Endothelial cell of umbilical vein (primary cell): Measurements from ENCODE around the gene MYBBP1A. TPM values are rescaled to one million over a fixed set of nuclear protein-coding genes. Genes with fewer than 3 reads are reported as not detected.

Source experiments
- BruUV-seq: library from RNA; stranded (reverse); fragments of 400-500 nt; replicated peaks from 2 replicates; lab custom pipeline; 2021; lab: Mats Ljungman, UMichigan
- CTCF ChIA-PET: fragments of 300-600, 350-600 bp; sonication (Branson Sonifier 250); formaldehyde crosslinking; loops from one replicate; lab custom pipeline; 2021; ENCODE audit warnings: antibody characterized with exemption, inconsistent platforms; lab: Charles Lee
- POLR2A ChIA-PET: fragments of 300-600, 350-600 bp; sonication (Branson Sonifier 250); formaldehyde crosslinking; loops from one replicate; lab custom pipeline; 2021; ENCODE audit warnings: antibody characterized with exemption, inconsistent platforms; lab: Charles Lee
- DNase-seq: peaks from one replicate; pipeline ENCODE4 v3.0.0-alpha.2; 2011; ENCODE audit warnings: low read depth, low spot score
- FAIRE-seq: peaks from 2 replicates; lab custom pipeline; 2011; peaks lifted over from hg19 to GRCh38; lab: Jason Lieb, UNC
- H2AFZ ChIP-seq: 2 replicates; pipeline ENCODE4 v1.6.0; 2012; ENCODE audit warnings: low read depth, low read length, control low read depth, inconsistent platforms
- H3K27ac ChIP-seq: 2 replicates; pipeline ENCODE4 v1.5.1; 2011; ENCODE audit warnings: low read depth, mild to moderate bottlenecking, control low read depth, low read length, moderate library complexity; ENCODE audit not compliant: insufficient read depth
- H3K27me3 ChIP-seq, 2 experiments: 2 replicates each; pipeline versions ENCODE4 v1.6.0 to v1.6.1; 2011; ENCODE audit warnings: low read length in 2 of 2, mixed read lengths in 1 of 2; ENCODE audit not compliant: control insufficient read depth in 2 of 2, insufficient read depth in 2 of 2
- H3K36me3 ChIP-seq, 2 experiments: 2 replicates in 1 of 2; 3 replicates in 1 of 2; pipeline ENCODE4 v1.5.1; 2011; ENCODE audit warnings: low read length in 2 of 2, mild to moderate bottlenecking in 1 of 2, moderate library complexity in 1 of 2; ENCODE audit not compliant: control insufficient read depth in 2 of 2, insufficient read depth in 2 of 2; ENCODE audit errors: extremely low read depth in 1 of 2
- H3K4me1 ChIP-seq: 3 replicates; pipeline ENCODE4 v1.5.1; 2011; ENCODE audit warnings: mild to moderate bottlenecking, low read length; ENCODE audit not compliant: control insufficient read depth, insufficient read depth; ENCODE audit errors: extremely low read depth
- H3K4me2 ChIP-seq: 2 replicates; pipeline ENCODE4 v1.6.1; 2011; ENCODE audit warnings: low read length, control low read depth, mixed read lengths; ENCODE audit not compliant: insufficient read depth
- H3K4me3 ChIP-seq, 3 experiments: fragments of 200-600 bp in 1 of 3; sonication (generic), shearing (Covaris generic) in 1 of 3; replicated peaks in 1 of 3; 2 replicates each; pipeline ENCODE4 v1.5.1; 2011 to 2016; ENCODE audit warnings: control low read depth in 3 of 3, low read length in 3 of 3, mild to moderate bottlenecking in 2 of 3, inconsistent platforms in 1 of 3, low read depth in 1 of 3, moderate library complexity in 1 of 3; ENCODE audit not compliant: insufficient read depth in 1 of 3
- H3K79me2 ChIP-seq: 2 replicates; pipeline ENCODE4 v1.6.0; 2012; ENCODE audit warnings: low read length, inconsistent platforms; ENCODE audit not compliant: control insufficient read depth, insufficient read depth
- H3K9ac ChIP-seq: replicated peaks from 2 replicates; pipeline ENCODE3; 2011; ENCODE audit warnings: low read length, control low read depth; ENCODE audit not compliant: insufficient read depth; ENCODE audit errors: extremely low read depth
- H3K9me1 ChIP-seq: replicated peaks from 3 replicates; pipeline ENCODE4 v1.6.0; 2011; ENCODE audit warnings: mild to moderate bottlenecking, low read length; ENCODE audit not compliant: control insufficient read depth, insufficient read depth; ENCODE audit errors: extremely low read depth
- H3K9me3 ChIP-seq: replicated peaks from 2 replicates; pipeline ENCODE4 v1.5.1; 2012; ENCODE audit warnings: low read length, inconsistent platforms; ENCODE audit not compliant: control insufficient read depth, insufficient read depth
- H4K20me1 ChIP-seq: replicated peaks from 2 replicates; pipeline ENCODE3; 2011; ENCODE audit warnings: mild to moderate bottlenecking, low read length; ENCODE audit not compliant: control insufficient read depth, insufficient read depth; ENCODE audit errors: extremely low read depth
- EZH2 ChIP-seq: IDR thresholded peaks from 2 replicates; pipeline ENCODE4 v1.6.1; 2012; ENCODE audit warnings: borderline replicate concordance, low read depth, mild to moderate bottlenecking, moderate library complexity, low read length, inconsistent platforms; ENCODE audit not compliant: severe bottlenecking
- GATA2 ChIP-seq: IDR thresholded peaks from 2 replicates; pipeline ENCODE4 v1.7.0; 2011; ENCODE audit warnings: low read depth, mild to moderate bottlenecking, moderate library complexity, mixed read lengths, low read length; ENCODE audit not compliant: insufficient read length, insufficient read depth
- JUN ChIP-seq: IDR thresholded peaks from 2 replicates; pipeline ENCODE4 v1.6.1; 2011; ENCODE audit warnings: borderline replicate concordance, low read depth; ENCODE audit not compliant: insufficient read length, insufficient read depth
- POLR2A ChIP-seq: IDR thresholded peaks from 2 replicates; pipeline ENCODE4 v1.6.1; 2012; ENCODE audit warnings: low read depth, mild to moderate bottlenecking, control low read depth, low read length
- POLR2AphosphoS5 ChIP-seq: IDR thresholded peaks from 2 replicates; pipeline ENCODE4 v1.6.1; 2012; ENCODE audit warnings: low read depth, mild to moderate bottlenecking, control low read depth, low read length, moderate library complexity; ENCODE audit not compliant: insufficient read depth
- dilution Hi-C: fragments of 300-500 bp; cut with MboI; formaldehyde crosslinking; loops from one replicate; pipeline ENCODE4 v1.15.0; 2019; ENCODE audit warnings: low sequenced_read_pairs; ENCODE audit not compliant: extremely low pct_ligation_motif_present
- intact Hi-C: fragments of 100-400 bp; cut with micrococcal nuclease; formaldehyde crosslinking; loops from one replicate; pipeline ENCODE4 v1.10.0; 2022
- polyA plus RNA-seq, 4 experiments: library from polyadenylated mRNA; depleted of rRNA in 3 of 4; stranded (reverse) in 3 of 4; unstranded in 1 of 4; fragments of >200 nt; gene quantifications; 2 replicates each; pipeline versions ENCODE4 v1.2.1 to v1.2.3, GENCODE V29; 2011 to 2012; ENCODE audit warnings: missing spikeins in 1 of 4
- total RNA-seq: library from RNA; stranded (reverse); gene quantifications from 2 replicates; pipeline ENCODE4 v1.2.3, GENCODE V29; 2021
- TF ChIP-seq, protein P1 (sequence below): IDR thresholded peaks from 2 replicates; pipeline ENCODE4 v1.6.1; 2011; ENCODE audit not compliant: insufficient read depth, insufficient read length
- TF ChIP-seq, protein P2 (sequence below), 2 donors: IDR thresholded peaks; 1 replicate in 1 of 2; 2 replicates in 1 of 2; pipeline ENCODE4 v1.5.1; 2011; ENCODE audit warnings: low read length in 2 of 2, mild to moderate bottlenecking in 2 of 2, moderate library complexity in 2 of 2, control low read depth in 1 of 2, inconsistent platforms in 1 of 2, low read depth in 1 of 2; ENCODE audit not compliant: insufficient read depth in 1 of 2; ENCODE audit errors: extremely low read depth in 1 of 2

MYBBP1A gene
- total and polyA plus RNA-seq, 2 donors (not counting 3 experiments of a cell fraction or from before 2014, with no cell fraction given): 26.8 to 79.2 TPM

DNA sequence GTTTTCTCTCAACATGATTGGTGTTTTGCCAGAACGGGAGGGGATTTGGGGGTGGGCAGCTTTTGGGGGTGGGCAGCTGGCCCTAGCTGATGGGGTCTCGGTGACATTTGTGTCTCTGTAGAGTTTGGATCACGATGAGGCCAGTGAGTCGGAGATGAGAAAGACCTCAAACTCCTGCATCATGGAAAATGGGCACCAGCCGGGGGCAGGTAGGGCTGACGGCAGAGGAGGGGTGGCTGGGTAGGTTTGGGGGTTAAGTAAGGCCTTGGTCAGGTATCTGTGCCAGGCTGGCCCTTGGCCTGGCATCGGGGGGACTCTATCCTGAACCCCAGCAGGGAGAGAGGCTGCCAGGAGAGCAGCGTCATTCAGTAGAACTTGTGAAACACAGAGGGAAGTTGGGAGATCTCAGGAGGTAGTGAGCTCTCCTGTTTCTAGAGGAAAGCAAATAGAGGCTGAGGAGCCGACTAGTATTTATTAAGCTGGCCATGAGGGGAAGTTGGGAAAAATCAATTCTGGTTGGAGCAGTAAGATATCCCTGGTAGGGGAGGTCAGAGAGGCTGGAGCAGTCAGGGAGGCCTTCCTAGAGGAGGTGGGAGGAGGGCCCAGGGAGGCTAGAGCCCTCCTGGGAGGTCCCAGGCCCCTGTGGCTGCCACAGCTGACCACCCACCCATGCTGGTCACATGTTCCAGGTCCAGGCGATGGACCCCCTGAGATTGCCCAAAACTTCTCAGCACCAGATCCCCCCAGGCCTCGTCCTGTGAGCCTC is 37.2 kb upstream of the MYBBP1A start:
- no peak for FAIRE-seq
- Histone ChIP-seq H2AFZ (no peak overlapping the region), H3K4me1 (no peaks in the 10 kb centered on the region), H3K9ac (no peak overlapping the region), H3K27ac (no peak overlapping the region), H3K79me2 (no peaks in the 10 kb centered on the region), H3K27me3 (peaks cover 0 to under 1% of the 10 kb centered on the region in 2 experiments), H4K20me1 (no peaks in the 10 kb centered on the region), H3K4me2 (no peak overlapping the region), H3K9me3 (no peaks in the 10 kb centered on the region), H3K36me3 (no peaks in the 10 kb centered on the region), H3K4me3 (no peak overlapping the region), H3K9me1 (no peaks in the 10 kb centered on the region)
- DNase-seq: no peak
- dilution Hi-C loops (no loop called here), intact Hi-C loops (no loop called here)
- ChIA-PET CTCF (interaction anchor here (1.1 kb wide), 1 partner anchor 26 kb away, joined by 4 read pairs; no protein-coding TSS in a partner anchor), POLR2A (no interaction called here)
- TF ChIP-seq POLR2AphosphoS5 (no peak), EZH2 (no peak), JUN (no peak), GATA2 (no peak), POLR2A (no peak)
- TF ChIP-seq, protein P1, sequence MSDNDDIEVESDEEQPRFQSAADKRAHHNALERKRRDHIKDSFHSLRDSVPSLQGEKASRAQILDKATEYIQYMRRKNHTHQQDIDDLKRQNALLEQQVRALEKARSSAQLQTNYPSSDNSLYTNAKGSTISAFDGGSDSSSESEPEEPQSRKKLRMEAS: no peak
- TF ChIP-seq, protein P2, sequence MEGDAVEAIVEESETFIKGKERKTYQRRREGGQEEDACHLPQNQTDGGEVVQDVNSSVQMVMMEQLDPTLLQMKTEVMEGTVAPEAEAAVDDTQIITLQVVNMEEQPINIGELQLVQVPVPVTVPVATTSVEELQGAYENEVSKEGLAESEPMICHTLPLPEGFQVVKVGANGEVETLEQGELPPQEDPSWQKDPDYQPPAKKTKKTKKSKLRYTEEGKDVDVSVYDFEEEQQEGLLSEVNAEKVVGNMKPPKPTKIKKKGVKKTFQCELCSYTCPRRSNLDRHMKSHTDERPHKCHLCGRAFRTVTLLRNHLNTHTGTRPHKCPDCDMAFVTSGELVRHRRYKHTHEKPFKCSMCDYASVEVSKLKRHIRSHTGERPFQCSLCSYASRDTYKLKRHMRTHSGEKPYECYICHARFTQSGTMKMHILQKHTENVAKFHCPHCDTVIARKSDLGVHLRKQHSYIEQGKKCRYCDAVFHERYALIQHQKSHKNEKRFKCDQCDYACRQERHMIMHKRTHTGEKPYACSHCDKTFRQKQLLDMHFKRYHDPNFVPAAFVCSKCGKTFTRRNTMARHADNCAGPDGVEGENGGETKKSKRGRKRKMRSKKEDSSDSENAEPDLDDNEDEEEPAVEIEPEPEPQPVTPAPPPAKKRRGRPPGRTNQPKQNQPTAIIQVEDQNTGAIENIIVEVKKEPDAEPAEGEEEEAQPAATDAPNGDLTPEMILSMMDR (IDR thresholded peaks at IDR 0.05; ENCODE audit: extremely low read depth in 1 of 2, insufficient read depth in 1 of 2, low read depth in 1 of 2, low read length in 2 of 2): no peak
- BruUV-seq: no TSS peak
